ENCODE measurements around the gene ATP5MG.

DNA sequence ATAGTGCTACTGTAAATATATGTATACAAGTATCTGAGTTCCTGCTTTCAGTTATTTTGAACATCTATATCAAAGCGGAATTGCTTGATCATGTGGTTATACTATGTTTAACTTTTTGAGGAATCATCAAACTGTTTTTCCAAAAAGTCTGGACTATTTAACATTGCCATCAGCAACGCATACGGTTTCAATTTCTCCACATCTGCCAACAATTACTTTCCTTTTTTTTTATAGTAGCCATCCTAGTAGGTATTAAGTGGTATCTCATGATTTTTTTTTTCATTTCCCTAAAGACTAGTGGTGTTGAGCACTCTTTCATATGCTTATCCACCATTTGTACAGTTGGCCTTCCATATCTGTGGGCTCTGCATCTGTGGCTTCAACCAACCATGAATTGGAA lies 43.3 kb upstream of the ATP5MG start:
- TF ChIP-seq, protein P1, sequence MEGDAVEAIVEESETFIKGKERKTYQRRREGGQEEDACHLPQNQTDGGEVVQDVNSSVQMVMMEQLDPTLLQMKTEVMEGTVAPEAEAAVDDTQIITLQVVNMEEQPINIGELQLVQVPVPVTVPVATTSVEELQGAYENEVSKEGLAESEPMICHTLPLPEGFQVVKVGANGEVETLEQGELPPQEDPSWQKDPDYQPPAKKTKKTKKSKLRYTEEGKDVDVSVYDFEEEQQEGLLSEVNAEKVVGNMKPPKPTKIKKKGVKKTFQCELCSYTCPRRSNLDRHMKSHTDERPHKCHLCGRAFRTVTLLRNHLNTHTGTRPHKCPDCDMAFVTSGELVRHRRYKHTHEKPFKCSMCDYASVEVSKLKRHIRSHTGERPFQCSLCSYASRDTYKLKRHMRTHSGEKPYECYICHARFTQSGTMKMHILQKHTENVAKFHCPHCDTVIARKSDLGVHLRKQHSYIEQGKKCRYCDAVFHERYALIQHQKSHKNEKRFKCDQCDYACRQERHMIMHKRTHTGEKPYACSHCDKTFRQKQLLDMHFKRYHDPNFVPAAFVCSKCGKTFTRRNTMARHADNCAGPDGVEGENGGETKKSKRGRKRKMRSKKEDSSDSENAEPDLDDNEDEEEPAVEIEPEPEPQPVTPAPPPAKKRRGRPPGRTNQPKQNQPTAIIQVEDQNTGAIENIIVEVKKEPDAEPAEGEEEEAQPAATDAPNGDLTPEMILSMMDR (IDR thresholded peaks at IDR 0.05; ENCODE audit: insufficient read depth, low read depth, low read length) = no peak
- no peak for TF ChIP-seq EZH2 (IDR thresholded peaks at IDR 0.05; ENCODE audit: insufficient read depth, low read length)
